ENCODE results near the gene MEF2C. TPM values are rescaled to one million over a fixed set of nuclear protein-coding genes. Genes with fewer than 3 reads are reported as not detected.

MEF2C gene
- total RNA-seq, 2 experiments from 2014 or later = 0.13 to 0.53 TPM

DNA sequence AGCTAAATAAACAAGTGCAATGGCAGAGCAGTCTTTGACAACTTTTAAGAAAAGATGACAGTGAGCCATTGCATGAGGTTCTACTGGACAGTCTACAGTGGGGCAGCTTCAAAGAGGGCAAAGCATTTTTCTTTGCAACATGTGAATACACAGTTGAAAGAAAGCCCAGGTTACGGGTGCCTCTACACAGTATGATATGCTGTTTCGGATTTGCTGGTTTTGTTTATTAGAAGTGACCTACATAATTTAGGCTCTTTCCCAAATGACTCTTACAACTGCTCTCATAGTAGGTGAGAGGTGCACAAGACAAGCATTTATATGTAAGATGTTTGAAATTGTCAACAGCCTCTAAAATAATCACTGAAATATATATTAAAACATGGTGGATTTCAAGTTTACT is 62.4 kb downstream of the MEF2C start:
- ChIA-PET CTCF (interaction anchor here (1.2 kb wide), 1 partner anchor 8 kb away, joined by 5 read pairs; no protein-coding TSS in a partner anchor), POLR2A (no interaction called here)
- Mint-ChIP-seq H3K27ac (no peak overlapping the region), H3K4me3 (no peak overlapping the region), H3K4me1 (ENCODE audit: low read depth) (no peaks in the 10 kb centered on the region), H3K27me3 (ENCODE audit: low read depth) (peaks cover 3% of the 10 kb centered on the region), H3K36me3 (ENCODE audit: low read depth) (no peaks in the 10 kb centered on the region), H3K9me3 (ENCODE audit: insufficient read depth) (no peaks in the 10 kb centered on the region)
- DNase-seq = no peak
- no peak for ATAC-seq

GRCh38 chr5:88819301-88819999 is 63.5 kb downstream of the MEF2C start:
- peaks cover 3% of the 10 kb centered on the region for H3K27me3 Mint-ChIP-seq (ENCODE audit: low read depth)
- POLR2A ChIA-PET = interaction anchor here (1.2 kb wide), 1 partner anchor 26 kb away, joined by 3 read pairs; no protein-coding TSS in a partner anchor

GRCh38 chr5:88818296-88818695 is 64.7 kb downstream of the MEF2C start:
- CTCF ChIA-PET = interaction anchor here (0.6 kb wide), 1 partner anchor 44 kb away, joined by 3 read pairs; no protein-coding TSS in a partner anchor
- H3K36me3 Mint-ChIP-seq (ENCODE audit: low read depth) = no peaks in the 10 kb centered on the region
- POLR2A ChIA-PET = no interaction called here

More at GRCh38 chr5:88819301-88819999, 63.5 kb downstream of the MEF2C start:
- DNase-seq (no peak), ATAC-seq (no peak)
- Mint-ChIP-seq H3K9me3 (ENCODE audit: insufficient read depth) (no peaks in the 10 kb centered on the region), H3K36me3 (ENCODE audit: low read depth) (no peaks in the 10 kb centered on the region), H3K27ac (no peak overlapping the region), H3K4me3 (no peak overlapping the region), H3K4me1 (ENCODE audit: low read depth) (no peaks in the 10 kb centered on the region)
- CTCF ChIA-PET = interaction anchor here (1.2 kb wide), 1 partner anchor 9 kb away, joined by 5 read pairs; no protein-coding TSS in a partner anchor

DNA sequence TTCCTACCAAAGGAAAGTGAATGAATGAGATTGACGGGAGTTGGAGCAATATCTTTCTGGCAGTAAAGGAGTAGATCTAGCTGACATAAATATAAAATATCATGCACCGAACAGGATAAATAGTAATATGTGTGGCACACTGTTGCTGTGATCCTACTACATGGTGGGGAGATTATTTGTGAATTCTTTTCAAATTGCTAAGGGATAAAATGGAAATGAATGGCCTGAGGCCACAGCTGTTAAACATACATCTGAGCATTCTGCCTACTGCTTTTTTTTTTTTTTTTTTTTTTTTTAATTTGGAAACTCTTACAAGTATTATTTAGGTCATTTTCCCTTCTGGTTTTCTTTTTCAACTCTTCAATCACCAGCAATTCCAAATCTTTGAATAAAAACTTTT is 66.8 kb downstream of the MEF2C start:
- POLR2A ChIA-PET = no interaction called here
- no peak for ATAC-seq
- Mint-ChIP-seq H3K4me3 (no peak overlapping the region), H3K27me3 (ENCODE audit: low read depth) (peaks cover 3% of the 10 kb centered on the region), H3K27ac (no peak overlapping the region), H3K4me1 (ENCODE audit: low read depth) (no peaks in the 10 kb centered on the region), H3K36me3 (ENCODE audit: low read depth) (no peaks in the 10 kb centered on the region), H3K9me3 (ENCODE audit: insufficient read depth) (no peaks in the 10 kb centered on the region)
- DNase-seq = no peak
- CTCF ChIA-PET = no interaction called here

More at GRCh38 chr5:88818296-88818695, 64.7 kb downstream of the MEF2C start:
- ATAC-seq (no peak), DNase-seq (no peak)
- no peaks in the 10 kb centered on the region for H3K4me1 Mint-ChIP-seq (ENCODE audit: low read depth)
- no peaks in the 10 kb centered on the region for H3K9me3 Mint-ChIP-seq (ENCODE audit: insufficient read depth)
- H3K27ac Mint-ChIP-seq = no peak overlapping the region
- H3K27me3 Mint-ChIP-seq (ENCODE audit: low read depth) = peaks cover 3% of the 10 kb centered on the region
- no peak overlapping the region for H3K4me3 Mint-ChIP-seq

DNA sequence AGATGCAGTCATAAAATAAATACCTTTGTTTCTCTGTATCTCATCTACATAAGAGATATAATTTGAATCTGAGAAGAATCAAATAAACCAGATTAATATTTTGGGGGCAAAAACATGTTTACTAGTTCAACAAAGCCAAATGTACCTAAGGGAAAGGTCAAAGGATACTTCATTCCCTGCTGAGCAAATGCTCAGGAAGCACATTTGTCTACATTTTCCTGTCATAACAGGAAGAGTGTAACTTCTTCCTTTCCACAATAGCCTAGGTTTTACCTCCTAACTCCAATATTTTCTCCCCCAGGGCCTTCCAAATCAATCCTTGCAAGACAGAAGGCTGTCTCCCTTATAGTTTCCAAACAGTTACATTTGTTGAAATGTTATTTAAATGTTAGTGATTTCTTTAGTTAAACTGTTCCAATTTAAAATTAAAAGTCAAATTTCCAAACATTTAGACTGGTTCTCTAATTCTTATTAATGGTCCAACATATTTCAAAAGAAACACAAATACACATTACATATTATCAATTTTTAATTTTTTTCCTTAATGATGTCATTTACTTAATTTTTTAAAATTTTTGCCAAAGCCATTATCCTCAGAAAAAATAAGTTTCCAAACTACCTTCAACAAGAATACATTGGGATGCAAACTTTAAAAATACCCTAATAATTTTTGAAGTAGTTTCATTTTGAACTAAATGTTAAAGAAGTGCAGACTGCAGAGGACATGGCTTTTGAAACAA is 67.8 kb downstream of the MEF2C start:
- ATAC-seq (no peak), DNase-seq (no peak)
- ChIA-PET CTCF (no interaction called here), POLR2A (no interaction called here)
- no peaks in the 10 kb centered on the region for H3K9me3 Mint-ChIP-seq (ENCODE audit: insufficient read depth)
- H3K36me3 Mint-ChIP-seq (ENCODE audit: low read depth) = no peaks in the 10 kb centered on the region
- H3K4me3 Mint-ChIP-seq = no peak overlapping the region
- no peaks in the 10 kb centered on the region for H3K4me1 Mint-ChIP-seq (ENCODE audit: low read depth)
- H3K27me3 Mint-ChIP-seq (ENCODE audit: low read depth) = peaks cover 3% of the 10 kb centered on the region
- no peak overlapping the region for H3K27ac Mint-ChIP-seq

- H3K36me3 Mint-ChIP-seq (ENCODE audit: low read depth) = no peaks in the 10 kb centered on the region
- H3K4me3 Mint-ChIP-seq = no peak overlapping the region
- no peak overlapping the region for H3K27ac Mint-ChIP-seq
- H3K9me3 Mint-ChIP-seq (ENCODE audit: insufficient read depth) = no peaks in the 10 kb centered on the region
- no peaks in the 10 kb centered on the region for H3K4me1 Mint-ChIP-seq (ENCODE audit: low read depth)
- DNase-seq (no peak), ATAC-seq (no peak)
- peaks cover 3% of the 10 kb centered on the region for H3K27me3 Mint-ChIP-seq (ENCODE audit: low read depth)
- CTCF ChIA-PET = interaction anchor here (0.6 kb wide), 1 partner anchor 28 kb away, joined by 3 read pairs; no protein-coding TSS in a partner anchor
- POLR2A ChIA-PET = no interaction called here
Measured at GRCh38 chr5:88813805-88814575, 69.0 kb downstream of the MEF2C start.

DNA sequence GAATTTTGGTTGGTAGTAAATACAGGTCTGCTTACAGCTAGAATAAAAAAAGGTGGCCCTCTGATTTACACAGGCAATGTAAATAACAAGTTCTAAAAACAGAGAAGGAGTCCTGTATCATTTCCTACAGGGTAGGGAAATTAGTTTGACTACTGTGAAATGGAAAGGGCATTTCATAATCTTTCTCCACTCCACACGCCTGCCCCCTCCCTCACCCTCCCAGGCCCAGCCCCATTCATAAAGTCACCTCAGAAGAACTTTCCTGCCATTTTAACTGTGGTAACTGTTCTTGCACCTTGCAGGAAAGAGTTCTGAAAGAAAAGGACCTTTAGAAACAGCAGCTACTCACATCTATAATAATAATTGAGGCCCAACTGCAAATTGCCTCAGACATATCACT is 69.7 kb downstream of the MEF2C start:
- H3K9me3 Mint-ChIP-seq (ENCODE audit: insufficient read depth) = no peaks in the 10 kb centered on the region
- H3K36me3 Mint-ChIP-seq (ENCODE audit: low read depth) = no peaks in the 10 kb centered on the region
- CTCF ChIA-PET = interaction anchor here (0.6 kb wide), 1 partner anchor 27 kb away, joined by 3 read pairs; no protein-coding TSS in a partner anchor

GRCh38 chr5:88808153-88808552 is 74.8 kb downstream of the MEF2C start:
- no peaks in the 10 kb centered on the region for H3K4me1 Mint-ChIP-seq (ENCODE audit: low read depth)
- ChIA-PET POLR2A (no interaction called here), CTCF (no interaction called here)
- DNase-seq = no peak
- no peak for ATAC-seq
- no peaks in the 10 kb centered on the region for H3K36me3 Mint-ChIP-seq (ENCODE audit: low read depth)
- H3K9me3 Mint-ChIP-seq (ENCODE audit: insufficient read depth) = no peaks in the 10 kb centered on the region
- no peaks in the 10 kb centered on the region for H3K27me3 Mint-ChIP-seq (ENCODE audit: low read depth)
- H3K27ac Mint-ChIP-seq = no peak overlapping the region
- no peak overlapping the region for H3K4me3 Mint-ChIP-seq

More for the DNA sequence above, 69.7 kb downstream of the MEF2C start:
- ATAC-seq (no peak), DNase-seq (no peak)
- POLR2A ChIA-PET = no interaction called here
- Mint-ChIP-seq H3K4me1 (ENCODE audit: low read depth) (no peaks in the 10 kb centered on the region), H3K27ac (no peak overlapping the region), H3K4me3 (no peak overlapping the region), H3K27me3 (ENCODE audit: low read depth) (peaks cover under 1% of the 10 kb centered on the region)

GRCh38 chr5:88807327-88807726 is 75.7 kb downstream of the MEF2C start:
- POLR2A ChIA-PET = interaction anchor here (0.6 kb wide), 1 partner anchor 1407 kb away, joined by 3 read pairs; no protein-coding TSS in a partner anchor

GRCh38 chr5:88806338-88806737 is 76.6 kb downstream of the MEF2C start:
- DNase-seq = no peak
- POLR2A ChIA-PET = no interaction called here
- no peak overlapping the region for H3K27ac Mint-ChIP-seq
- CTCF ChIA-PET = no interaction called here
- H3K36me3 Mint-ChIP-seq (ENCODE audit: low read depth) = no peaks in the 10 kb centered on the region
- no peak overlapping the region for H3K4me3 Mint-ChIP-seq
- no peak for ATAC-seq
- no peaks in the 10 kb centered on the region for H3K9me3 Mint-ChIP-seq (ENCODE audit: insufficient read depth)
- H3K4me1 Mint-ChIP-seq (ENCODE audit: low read depth) = no peaks in the 10 kb centered on the region
- no peaks in the 10 kb centered on the region for H3K27me3 Mint-ChIP-seq (ENCODE audit: low read depth)

More at GRCh38 chr5:88807327-88807726, 75.7 kb downstream of the MEF2C start:
- no peak for DNase-seq
- Mint-ChIP-seq H3K27me3 (ENCODE audit: low read depth) (no peaks in the 10 kb centered on the region), H3K36me3 (ENCODE audit: low read depth) (no peaks in the 10 kb centered on the region), H3K27ac (no peak overlapping the region), H3K4me3 (no peak overlapping the region), H3K4me1 (ENCODE audit: low read depth) (no peaks in the 10 kb centered on the region), H3K9me3 (ENCODE audit: insufficient read depth) (no peaks in the 10 kb centered on the region)
- no peak for ATAC-seq
- CTCF ChIA-PET = no interaction called here

DNA sequence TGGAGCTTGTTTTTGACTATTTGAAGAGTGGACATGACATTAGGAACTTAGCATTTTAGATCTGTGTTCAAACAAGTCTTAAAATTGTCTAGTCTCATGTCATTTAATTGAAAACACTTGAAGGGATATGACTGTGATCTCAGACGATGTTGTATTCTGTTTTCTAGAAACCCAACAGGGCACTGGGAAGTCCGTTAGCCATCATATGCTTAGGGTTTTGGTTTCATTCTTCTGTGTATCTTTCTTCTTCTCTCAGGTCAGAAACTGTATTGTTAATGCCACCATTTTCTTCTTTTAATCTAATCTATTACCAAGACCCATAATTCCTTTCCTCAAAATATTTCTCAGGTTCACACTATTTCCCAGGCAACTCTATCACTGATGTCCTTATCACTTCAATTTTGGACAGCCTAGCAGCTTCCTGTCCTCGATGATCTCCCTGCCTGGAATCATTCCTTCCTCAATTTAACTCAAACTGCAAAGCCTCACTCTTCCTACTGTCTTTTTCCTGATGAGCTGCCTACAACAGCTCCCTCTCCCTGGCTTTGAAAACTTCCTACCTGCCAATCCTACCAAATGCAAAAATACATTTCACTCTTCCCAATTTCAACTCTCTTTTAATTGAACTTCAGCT is 77.7 kb downstream of the MEF2C start:
- Mint-ChIP-seq H3K27ac (no peak overlapping the region), H3K4me3 (no peak overlapping the region), H3K27me3 (ENCODE audit: low read depth) (no peaks in the 10 kb centered on the region), H3K4me1 (ENCODE audit: low read depth) (no peaks in the 10 kb centered on the region), H3K9me3 (ENCODE audit: insufficient read depth) (no peaks in the 10 kb centered on the region), H3K36me3 (ENCODE audit: low read depth) (no peaks in the 10 kb centered on the region)
- ATAC-seq (no peak), DNase-seq (no peak)
- ChIA-PET CTCF (no interaction called here), POLR2A (no interaction called here)

Measured in activated CD8-positive, alpha-beta T cell treated with anti-CD3 and anti-CD28 coated beads, Interleukin-2, amount 10 ng/mL, durations not matched to agents 7 days and 5 days (primary cell).